ENCODE data around the gene HOATZ.

DNA sequence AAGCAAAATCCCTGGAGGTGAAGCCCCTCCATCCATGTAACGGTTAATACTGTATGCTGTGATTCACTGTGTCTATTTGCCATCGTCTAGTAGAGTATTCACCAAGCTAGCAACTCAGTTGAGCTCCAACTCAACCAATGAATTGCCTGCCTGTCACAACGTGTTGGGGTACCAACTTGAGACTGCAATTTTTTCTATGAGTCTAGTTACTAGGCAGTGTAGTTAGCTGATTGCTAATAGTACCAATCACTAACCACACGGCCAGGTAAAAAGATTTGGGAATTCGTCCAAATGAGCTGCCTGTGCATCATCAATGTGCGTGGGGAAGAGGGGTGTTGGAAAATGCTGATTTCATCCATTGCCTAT is 1.4 kb upstream of the HOATZ start:
- TF ChIP-seq, protein P1, sequence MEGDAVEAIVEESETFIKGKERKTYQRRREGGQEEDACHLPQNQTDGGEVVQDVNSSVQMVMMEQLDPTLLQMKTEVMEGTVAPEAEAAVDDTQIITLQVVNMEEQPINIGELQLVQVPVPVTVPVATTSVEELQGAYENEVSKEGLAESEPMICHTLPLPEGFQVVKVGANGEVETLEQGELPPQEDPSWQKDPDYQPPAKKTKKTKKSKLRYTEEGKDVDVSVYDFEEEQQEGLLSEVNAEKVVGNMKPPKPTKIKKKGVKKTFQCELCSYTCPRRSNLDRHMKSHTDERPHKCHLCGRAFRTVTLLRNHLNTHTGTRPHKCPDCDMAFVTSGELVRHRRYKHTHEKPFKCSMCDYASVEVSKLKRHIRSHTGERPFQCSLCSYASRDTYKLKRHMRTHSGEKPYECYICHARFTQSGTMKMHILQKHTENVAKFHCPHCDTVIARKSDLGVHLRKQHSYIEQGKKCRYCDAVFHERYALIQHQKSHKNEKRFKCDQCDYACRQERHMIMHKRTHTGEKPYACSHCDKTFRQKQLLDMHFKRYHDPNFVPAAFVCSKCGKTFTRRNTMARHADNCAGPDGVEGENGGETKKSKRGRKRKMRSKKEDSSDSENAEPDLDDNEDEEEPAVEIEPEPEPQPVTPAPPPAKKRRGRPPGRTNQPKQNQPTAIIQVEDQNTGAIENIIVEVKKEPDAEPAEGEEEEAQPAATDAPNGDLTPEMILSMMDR (conservative IDR thresholded peaks at IDR 0.05) = no peak
- no peak for TF ChIP-seq ZFX (IDR thresholded peaks at IDR 0.05)
